Measurements from ENCODE around the gene ZSCAN16. TPM values are rescaled to one million over a fixed set of nuclear protein-coding genes. Genes with fewer than 3 reads are reported as not detected.
"Not testable (repeated sequence)": the region's sequence is repeated elsewhere in the genome, so short reads cannot be mapped to it uniquely, and the experiment has no call there.

The ZSCAN16 gene
- total RNA-seq (8.5 TPM), polyA plus RNA-seq (15.4 TPM)
- long read RNA-seq, donor 1, partial matches to known transcripts, result 0 of 21 reads
- long read RNA-seq, donor 1, other reads (novel, unspliced or antisense), result 21 of 21 reads
- long read RNA-seq, donor 2, result 0 reads
- long read RNA-seq, donor 3, partial matches to known transcripts, result 180 of 184 reads
- long read RNA-seq, donor 3, other reads (novel, unspliced or antisense), result 0 of 184 reads
- long read RNA-seq, donor 4, partial matches to known transcripts, result 75 of 76 reads
- long read RNA-seq, donor 4, other reads (novel, unspliced or antisense), result 0 of 76 reads
- long read RNA-seq, donor 5, partial matches to known transcripts, result 0 of 173 reads
- long read RNA-seq, donor 5, other reads (novel, unspliced or antisense), result 171 of 173 reads
- long read RNA-seq, donor 6, partial matches to known transcripts, result 54 of 54 reads
- long read RNA-seq, donor 6, other reads (novel, unspliced or antisense), result 0 of 54 reads
- long read RNA-seq, donor 7, partial matches to known transcripts, result 0 of 108 reads
- long read RNA-seq, donor 7, other reads (novel, unspliced or antisense), result 107 of 108 reads
- long read RNA-seq, donor 8, result 0 reads
- long read RNA-seq, donor 9, partial matches to known transcripts, result 0 of 1 reads
- long read RNA-seq, donor 9, other reads (novel, unspliced or antisense), result 0 of 1 reads
- long read RNA-seq, donor 10, partial matches to known transcripts, result 71 of 86 reads
- long read RNA-seq, donor 10, other reads (novel, unspliced or antisense), result 14 of 86 reads

GRCh38 chr6:28124350-28124970, at the start of gene ZSCAN16:
Gene ZSCAN16 (plus strand): TSS chr6:28124609. CDS start chr6:28125444, 835 bp downstream.
- peak in 6 of 9 donors; percentile 47 to 85 (median 70) for DNase-seq (ENCODE audit: low read depth in 6 of 9, low spot score in 9 of 9)
- 1% methylated on average over 28 of the region's 28 CpGs for WGBS
- Histone ChIP-seq H3K9me3 (ENCODE audit: control insufficient read depth in 2 of 2, insufficient read depth in 1 of 2, low read length in 1 of 2) (no peaks in the 10 kb centered on the region), H3K4me1 (ENCODE audit: control insufficient read depth in 2 of 2, insufficient read depth in 2 of 2, low read length in 2 of 2) (peaks cover 10 to 11% of the 10 kb centered on the region in 2 donors), H3K27ac (ENCODE audit: low read depth in 1 of 2, low read length in 1 of 2) (peak within 1 kb of the TSS; percentile 78 to 89), H3K4me3 (ENCODE audit: low read length in 2 of 2) (peak within 1 kb of the TSS; percentile 79 to 90), H3K27me3 (ENCODE audit: control insufficient read depth in 2 of 2, insufficient read depth in 1 of 2, low read length in 1 of 2) (no peaks in the 10 kb centered on the region), H3K36me3 (ENCODE audit: control insufficient read depth in 2 of 2, insufficient read depth in 2 of 2, low read length in 1 of 2) (peaks cover 13 to 33% of the 10 kb centered on the region in 2 donors)

GRCh38 chr6:28078050-28078449, 46.4 kb upstream of the ZSCAN16 start:
- H3K9me3 ChIP-seq (ENCODE audit: control insufficient read depth in 2 of 2, insufficient read depth in 1 of 2, low read length in 1 of 2), result no peaks in the 10 kb centered on the region
- no peaks in the 10 kb centered on the region for H3K36me3 ChIP-seq (ENCODE audit: control insufficient read depth in 2 of 2, insufficient read depth in 2 of 2, low read length in 1 of 2)
- no peak for DNase-seq (ENCODE audit: low read depth in 6 of 9, low spot score in 9 of 9)
- peaks cover 0 to 2% of the 10 kb centered on the region in 2 donors for H3K27me3 ChIP-seq (ENCODE audit: control insufficient read depth in 2 of 2, insufficient read depth in 1 of 2, low read length in 1 of 2)
- H3K27ac ChIP-seq (ENCODE audit: low read depth in 1 of 2, low read length in 1 of 2), result no peak overlapping the region
- H3K4me3 ChIP-seq (ENCODE audit: low read length in 2 of 2), result no peak overlapping the region
- H3K4me1 ChIP-seq (ENCODE audit: control insufficient read depth in 2 of 2, insufficient read depth in 2 of 2, low read length in 2 of 2), result peaks cover 0 to 11% of the 10 kb centered on the region in 2 donors

- WGBS, result 97% methylated on average over 6 of the region's 6 CpGs
- Histone ChIP-seq H3K27ac (ENCODE audit: low read depth in 1 of 2, low read length in 1 of 2) (no peak overlapping the region), H3K27me3 (ENCODE audit: control insufficient read depth in 2 of 2, insufficient read depth in 1 of 2, low read length in 1 of 2) (peaks cover 0 to 2% of the 10 kb centered on the region in 2 donors), H3K4me3 (ENCODE audit: low read length in 2 of 2) (no peak overlapping the region), H3K36me3 (ENCODE audit: control insufficient read depth in 2 of 2, insufficient read depth in 2 of 2, low read length in 1 of 2) (no peaks in the 10 kb centered on the region), H3K4me1 (ENCODE audit: control insufficient read depth in 2 of 2, insufficient read depth in 2 of 2, low read length in 2 of 2) (peaks cover 0 to 11% of the 10 kb centered on the region in 2 donors), H3K9me3 (ENCODE audit: control insufficient read depth in 2 of 2, insufficient read depth in 1 of 2, low read length in 1 of 2) (no peaks in the 10 kb centered on the region)
- no peak for DNase-seq (ENCODE audit: low read depth in 6 of 9, low spot score in 9 of 9)
Observed at GRCh38 chr6:28078836-28079235, 45.6 kb upstream of the ZSCAN16 start.

GRCh38 chr6:28080381-28080630, 44.1 kb upstream of the ZSCAN16 start, which contains the start of gene ZNF165:
Gene ZNF165 (plus strand): TSS chr6:28080568. CDS start chr6:28085481, 4,913 bp downstream.
- not testable (repeated sequence) for H3K9me3 ChIP-seq (ENCODE audit: control insufficient read depth in 2 of 2, insufficient read depth in 1 of 2, low read length in 1 of 2); H3K27me3 ChIP-seq (ENCODE audit: control insufficient read depth in 2 of 2, insufficient read depth in 1 of 2, low read length in 1 of 2); DNase-seq (ENCODE audit: low read depth in 6 of 9, low spot score in 9 of 9); H3K36me3 ChIP-seq (ENCODE audit: control insufficient read depth in 2 of 2, insufficient read depth in 2 of 2, low read length in 1 of 2)
- 5% methylated on average over 15 of the region's 15 CpGs for WGBS
- peaks cover 0 to 11% of the 10 kb centered on the region in 2 donors for H3K4me1 ChIP-seq (ENCODE audit: control insufficient read depth in 2 of 2, insufficient read depth in 2 of 2, low read length in 2 of 2)
- peak within 1 kb of the TSS; percentile 59 to 80 for H3K4me3 ChIP-seq (ENCODE audit: low read length in 2 of 2)
- peak within 1 kb of the TSS; percentile 20 to 72 for H3K27ac ChIP-seq (ENCODE audit: low read depth in 1 of 2, low read length in 1 of 2)

- Histone ChIP-seq H3K36me3 (ENCODE audit: control insufficient read depth in 2 of 2, insufficient read depth in 2 of 2, low read length in 1 of 2) (no peaks in the 10 kb centered on the region), H3K4me3 (ENCODE audit: low read length in 2 of 2) (peak overlapping the region; percentile 59 to 80), H3K4me1 (ENCODE audit: control insufficient read depth in 2 of 2, insufficient read depth in 2 of 2, low read length in 2 of 2) (peaks cover 0 to 11% of the 10 kb centered on the region in 2 donors), H3K27ac (ENCODE audit: low read depth in 1 of 2, low read length in 1 of 2) (peak overlapping the region; percentile 20 to 72), H3K9me3 (ENCODE audit: control insufficient read depth in 2 of 2, insufficient read depth in 1 of 2, low read length in 1 of 2) (no peaks in the 10 kb centered on the region), H3K27me3 (ENCODE audit: control insufficient read depth in 2 of 2, insufficient read depth in 1 of 2, low read length in 1 of 2) (peaks cover 0 to 2% of the 10 kb centered on the region in 2 donors)
- under 1% methylated on average over 46 of the region's 46 CpGs for WGBS
- DNase-seq (ENCODE audit: low read depth in 6 of 9, low spot score in 9 of 9), result peak; percentile 79 to 95 (median 85)
Observed at GRCh38 chr6:28080631-28081485, 43.6 kb upstream of the ZSCAN16 start.

GRCh38 chr6:28081486-28081751, 43.0 kb upstream of the ZSCAN16 start:
- Histone ChIP-seq H3K4me3 (ENCODE audit: low read length in 2 of 2) (peak overlapping the region; percentile 59 to 80), H3K27me3 (ENCODE audit: control insufficient read depth in 2 of 2, insufficient read depth in 1 of 2, low read length in 1 of 2) (no peaks in the 10 kb centered on the region), H3K9me3 (ENCODE audit: control insufficient read depth in 2 of 2, insufficient read depth in 1 of 2, low read length in 1 of 2) (no peaks in the 10 kb centered on the region), H3K4me1 (ENCODE audit: control insufficient read depth in 2 of 2, insufficient read depth in 2 of 2, low read length in 2 of 2) (peaks cover 0 to 11% of the 10 kb centered on the region in 2 donors), H3K27ac (ENCODE audit: low read depth in 1 of 2, low read length in 1 of 2) (peak overlapping the region in 1 of 2 donors; percentile 61), H3K36me3 (ENCODE audit: control insufficient read depth in 2 of 2, insufficient read depth in 2 of 2, low read length in 1 of 2) (no peaks in the 10 kb centered on the region)
- WGBS, result 2% methylated on average over 4 of the region's 4 CpGs
- peak in 5 of 9 donors; percentile 8 to 60 (median 18) for DNase-seq (ENCODE audit: low read depth in 6 of 9, low spot score in 9 of 9)

GRCh38 chr6:28082939-28083338, 41.5 kb upstream of the ZSCAN16 start:
- Histone ChIP-seq H3K36me3 (ENCODE audit: control insufficient read depth in 2 of 2, insufficient read depth in 2 of 2, low read length in 1 of 2) (no peaks in the 10 kb centered on the region), H3K4me1 (ENCODE audit: control insufficient read depth in 2 of 2, insufficient read depth in 2 of 2, low read length in 2 of 2) (peaks cover 0 to 11% of the 10 kb centered on the region in 2 donors), H3K27ac (ENCODE audit: low read depth in 1 of 2, low read length in 1 of 2) (no peak overlapping the region), H3K9me3 (ENCODE audit: control insufficient read depth in 2 of 2, insufficient read depth in 1 of 2, low read length in 1 of 2) (no peaks in the 10 kb centered on the region), H3K4me3 (ENCODE audit: low read length in 2 of 2) (no peak overlapping the region), H3K27me3 (ENCODE audit: control insufficient read depth in 2 of 2, insufficient read depth in 1 of 2, low read length in 1 of 2) (no peaks in the 10 kb centered on the region)
- no peak for DNase-seq (ENCODE audit: low read depth in 6 of 9, low spot score in 9 of 9)

- H3K27me3 ChIP-seq (ENCODE audit: control insufficient read depth in 2 of 2, insufficient read depth in 1 of 2, low read length in 1 of 2), result peaks cover 0 to 8% of the 10 kb centered on the region in 2 donors
- DNase-seq (ENCODE audit: low read depth in 6 of 9, low spot score in 9 of 9), result no peak
- 98% methylated on average over 5 of the region's 5 CpGs for WGBS
- H3K27ac ChIP-seq (ENCODE audit: low read depth in 1 of 2, low read length in 1 of 2), result no peak overlapping the region
- no peaks in the 10 kb centered on the region for H3K4me1 ChIP-seq (ENCODE audit: control insufficient read depth in 2 of 2, insufficient read depth in 2 of 2, low read length in 2 of 2)
- H3K4me3 ChIP-seq (ENCODE audit: low read length in 2 of 2), result no peak overlapping the region
- H3K9me3 ChIP-seq (ENCODE audit: control insufficient read depth in 2 of 2, insufficient read depth in 1 of 2, low read length in 1 of 2), result peaks cover 1 to 9% of the 10 kb centered on the region in 2 donors
- H3K36me3 ChIP-seq (ENCODE audit: control insufficient read depth in 2 of 2, insufficient read depth in 2 of 2, low read length in 1 of 2), result no peaks in the 10 kb centered on the region
Observed at GRCh38 chr6:28089054-28089453, 35.4 kb upstream of the ZSCAN16 start.
